Breast epithelium (tissue), 3 donors: ENCODE measurements around the gene INHBB.

Source experiments
- POLR2A ChIP-seq: fragments of 450-650 bp; IDR thresholded peaks from one replicate; pipeline ENCODE4 v1.6.1; 2016; ENCODE audit warnings: antibody characterized with exemption, mild to moderate bottlenecking, moderate library complexity
- POLR2AphosphoS5 ChIP-seq, 3 donors: sonication (generic); formaldehyde crosslinking; IDR thresholded peaks; one replicate each; pipeline ENCODE4 v1.6.1; 2017; ENCODE audit warnings: antibody characterized with exemption in 3 of 3
- TF ChIP-seq, protein P1 (sequence below), 3 donors: fragments of 450-650 bp; IDR thresholded peaks; one replicate each; pipeline ENCODE4 v1.5.1; 2016 to 2017; ENCODE audit warnings: antibody characterized with exemption in 3 of 3, mild to moderate bottlenecking in 3 of 3, moderate library complexity in 3 of 3

DNA sequence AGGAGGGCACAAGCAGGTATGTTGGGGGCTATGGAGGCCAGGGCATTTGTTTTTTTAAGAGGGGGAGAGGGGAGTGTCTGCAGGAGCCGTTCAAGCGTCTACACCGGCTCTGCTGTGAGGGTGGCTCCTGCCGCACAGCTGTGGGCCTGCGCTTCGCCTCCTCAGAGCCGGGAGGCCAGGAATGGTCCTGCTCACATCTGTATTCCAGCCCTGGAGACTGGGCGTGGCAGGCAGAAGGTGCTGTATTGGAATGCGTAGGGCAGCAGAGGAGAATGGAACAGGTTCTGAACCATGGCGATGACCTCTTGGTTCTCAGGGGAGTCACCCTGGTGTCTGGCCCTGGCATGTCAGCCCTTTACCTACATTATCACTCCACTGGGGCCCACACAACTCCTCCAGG, 26.8 kb upstream of the INHBB start:
- TF ChIP-seq POLR2AphosphoS5 (IDR thresholded peaks at IDR 0.05) (no peak), POLR2A (no peak)
- TF ChIP-seq, protein P1, sequence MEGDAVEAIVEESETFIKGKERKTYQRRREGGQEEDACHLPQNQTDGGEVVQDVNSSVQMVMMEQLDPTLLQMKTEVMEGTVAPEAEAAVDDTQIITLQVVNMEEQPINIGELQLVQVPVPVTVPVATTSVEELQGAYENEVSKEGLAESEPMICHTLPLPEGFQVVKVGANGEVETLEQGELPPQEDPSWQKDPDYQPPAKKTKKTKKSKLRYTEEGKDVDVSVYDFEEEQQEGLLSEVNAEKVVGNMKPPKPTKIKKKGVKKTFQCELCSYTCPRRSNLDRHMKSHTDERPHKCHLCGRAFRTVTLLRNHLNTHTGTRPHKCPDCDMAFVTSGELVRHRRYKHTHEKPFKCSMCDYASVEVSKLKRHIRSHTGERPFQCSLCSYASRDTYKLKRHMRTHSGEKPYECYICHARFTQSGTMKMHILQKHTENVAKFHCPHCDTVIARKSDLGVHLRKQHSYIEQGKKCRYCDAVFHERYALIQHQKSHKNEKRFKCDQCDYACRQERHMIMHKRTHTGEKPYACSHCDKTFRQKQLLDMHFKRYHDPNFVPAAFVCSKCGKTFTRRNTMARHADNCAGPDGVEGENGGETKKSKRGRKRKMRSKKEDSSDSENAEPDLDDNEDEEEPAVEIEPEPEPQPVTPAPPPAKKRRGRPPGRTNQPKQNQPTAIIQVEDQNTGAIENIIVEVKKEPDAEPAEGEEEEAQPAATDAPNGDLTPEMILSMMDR (IDR thresholded peaks at IDR 0.05), result no peak
